Neural cell (in vitro differentiated cells): ENCODE results near the gene CCDC74B.

Experiments
- EP300 ChIP-seq: fragments of 450-650 bp; conservative IDR thresholded peaks from 2 replicates; pipeline ENCODE4 v1.6.1; 2014; ENCODE audit warnings: antibody characterized with exemption, mild to moderate bottlenecking, moderate library complexity; ENCODE audit not compliant: poor library complexity, severe bottlenecking
- MXI1 ChIP-seq: fragments of 450-650 bp; conservative IDR thresholded peaks from 2 replicates; pipeline ENCODE4 v1.6.1; 2014; ENCODE audit warnings: antibody characterized with exemption, mild to moderate bottlenecking; ENCODE audit not compliant: poor library complexity, severe bottlenecking
- POLR2AphosphoS5 ChIP-seq: IDR thresholded peaks from 2 replicates; pipeline ENCODE4 v1.6.1; 2012
- RAD21 ChIP-seq: fragments of 450-650 bp; conservative IDR thresholded peaks from 2 replicates; pipeline ENCODE4 v1.6.1; 2014; ENCODE audit warnings: antibody characterized with exemption, mild to moderate bottlenecking, moderate library complexity
- TAF1 ChIP-seq: IDR thresholded peaks from 2 replicates; pipeline ENCODE4 v1.6.1; 2012; ENCODE audit warnings: low read depth
- TF ChIP-seq, protein P1 (sequence below): fragments of 450-650 bp; IDR thresholded peaks from 2 replicates; pipeline ENCODE4 v1.5.1; 2014; ENCODE audit warnings: antibody characterized with exemption, mild to moderate bottlenecking, moderate library complexity; ENCODE audit not compliant: poor library complexity, severe bottlenecking
- TF ChIP-seq, protein P2 (sequence below): IDR thresholded peaks from 2 replicates; pipeline ENCODE4 v1.6.1; 2012; ENCODE audit warnings: borderline replicate concordance

DNA sequence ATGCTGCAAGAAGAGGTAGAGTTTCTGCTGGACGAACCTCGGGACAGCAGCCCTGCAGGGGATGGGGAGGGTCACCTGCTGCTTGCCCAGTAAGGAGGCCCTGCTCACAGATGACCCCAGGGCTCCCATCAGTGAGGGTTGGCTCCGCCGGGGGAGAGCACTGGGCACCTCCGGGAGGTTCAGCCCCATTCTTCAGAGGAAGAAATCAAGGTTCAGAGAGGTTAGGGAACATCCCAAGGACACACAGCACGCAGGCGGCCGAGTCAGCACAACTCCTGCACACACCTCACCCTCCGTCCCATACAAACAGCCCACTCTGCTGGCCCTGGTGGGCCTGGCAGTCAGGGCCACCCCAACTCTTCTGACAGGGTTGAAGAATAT, 11.7 kb upstream of the CCDC74B start:
- TF ChIP-seq, protein P1, sequence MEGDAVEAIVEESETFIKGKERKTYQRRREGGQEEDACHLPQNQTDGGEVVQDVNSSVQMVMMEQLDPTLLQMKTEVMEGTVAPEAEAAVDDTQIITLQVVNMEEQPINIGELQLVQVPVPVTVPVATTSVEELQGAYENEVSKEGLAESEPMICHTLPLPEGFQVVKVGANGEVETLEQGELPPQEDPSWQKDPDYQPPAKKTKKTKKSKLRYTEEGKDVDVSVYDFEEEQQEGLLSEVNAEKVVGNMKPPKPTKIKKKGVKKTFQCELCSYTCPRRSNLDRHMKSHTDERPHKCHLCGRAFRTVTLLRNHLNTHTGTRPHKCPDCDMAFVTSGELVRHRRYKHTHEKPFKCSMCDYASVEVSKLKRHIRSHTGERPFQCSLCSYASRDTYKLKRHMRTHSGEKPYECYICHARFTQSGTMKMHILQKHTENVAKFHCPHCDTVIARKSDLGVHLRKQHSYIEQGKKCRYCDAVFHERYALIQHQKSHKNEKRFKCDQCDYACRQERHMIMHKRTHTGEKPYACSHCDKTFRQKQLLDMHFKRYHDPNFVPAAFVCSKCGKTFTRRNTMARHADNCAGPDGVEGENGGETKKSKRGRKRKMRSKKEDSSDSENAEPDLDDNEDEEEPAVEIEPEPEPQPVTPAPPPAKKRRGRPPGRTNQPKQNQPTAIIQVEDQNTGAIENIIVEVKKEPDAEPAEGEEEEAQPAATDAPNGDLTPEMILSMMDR: no peak
- TF ChIP-seq, protein P2, sequence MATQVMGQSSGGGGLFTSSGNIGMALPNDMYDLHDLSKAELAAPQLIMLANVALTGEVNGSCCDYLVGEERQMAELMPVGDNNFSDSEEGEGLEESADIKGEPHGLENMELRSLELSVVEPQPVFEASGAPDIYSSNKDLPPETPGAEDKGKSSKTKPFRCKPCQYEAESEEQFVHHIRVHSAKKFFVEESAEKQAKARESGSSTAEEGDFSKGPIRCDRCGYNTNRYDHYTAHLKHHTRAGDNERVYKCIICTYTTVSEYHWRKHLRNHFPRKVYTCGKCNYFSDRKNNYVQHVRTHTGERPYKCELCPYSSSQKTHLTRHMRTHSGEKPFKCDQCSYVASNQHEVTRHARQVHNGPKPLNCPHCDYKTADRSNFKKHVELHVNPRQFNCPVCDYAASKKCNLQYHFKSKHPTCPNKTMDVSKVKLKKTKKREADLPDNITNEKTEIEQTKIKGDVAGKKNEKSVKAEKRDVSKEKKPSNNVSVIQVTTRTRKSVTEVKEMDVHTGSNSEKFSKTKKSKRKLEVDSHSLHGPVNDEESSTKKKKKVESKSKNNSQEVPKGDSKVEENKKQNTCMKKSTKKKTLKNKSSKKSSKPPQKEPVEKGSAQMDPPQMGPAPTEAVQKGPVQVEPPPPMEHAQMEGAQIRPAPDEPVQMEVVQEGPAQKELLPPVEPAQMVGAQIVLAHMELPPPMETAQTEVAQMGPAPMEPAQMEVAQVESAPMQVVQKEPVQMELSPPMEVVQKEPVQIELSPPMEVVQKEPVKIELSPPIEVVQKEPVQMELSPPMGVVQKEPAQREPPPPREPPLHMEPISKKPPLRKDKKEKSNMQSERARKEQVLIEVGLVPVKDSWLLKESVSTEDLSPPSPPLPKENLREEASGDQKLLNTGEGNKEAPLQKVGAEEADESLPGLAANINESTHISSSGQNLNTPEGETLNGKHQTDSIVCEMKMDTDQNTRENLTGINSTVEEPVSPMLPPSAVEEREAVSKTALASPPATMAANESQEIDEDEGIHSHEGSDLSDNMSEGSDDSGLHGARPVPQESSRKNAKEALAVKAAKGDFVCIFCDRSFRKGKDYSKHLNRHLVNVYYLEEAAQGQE: no peak
- TF ChIP-seq POLR2AphosphoS5: no peak
- no peak for TF ChIP-seq TAF1
- TF ChIP-seq EP300: no peak
- no peak for TF ChIP-seq MXI1
- TF ChIP-seq RAD21: no peak
